Measurements from ENCODE around the gene SMURF2.

The SMURF2 gene

GRCh38 chr17:64683796-64684195 lies 21.7 kb upstream of the SMURF2 start:
- TF ChIP-seq FOXP2 (optimal IDR thresholded peaks at IDR 0.05; ENCODE audit: borderline replicate concordance, extremely low read depth, extremely low read length, insufficient read depth): no peak
- no peak for TF ChIP-seq REST (IDR thresholded peaks at IDR 0.05; ENCODE audit: insufficient read depth in 1 of 2, low read depth in 2 of 2, low read length in 2 of 2)
- no peak for TF ChIP-seq TAF1 (IDR thresholded peaks at IDR 0.05; ENCODE audit: borderline replicate concordance, insufficient read depth, low read length)
- no peak for TF ChIP-seq POLR2AphosphoS5 (IDR thresholded peaks at IDR 0.05; ENCODE audit: low read depth, low read length)
- no peak for TF ChIP-seq SIN3A (IDR thresholded peaks at IDR 0.05; ENCODE audit: borderline replicate concordance, insufficient read depth, low read length)

GRCh38 chr17:64682261-64683181 lies 20.4 kb upstream of the SMURF2 start:
- TF ChIP-seq POLR2AphosphoS5 (IDR thresholded peaks at IDR 0.05; ENCODE audit: low read depth, low read length) (no peak), TAF1 (IDR thresholded peaks at IDR 0.05; ENCODE audit: borderline replicate concordance, insufficient read depth, low read length) (no peak), SIN3A (IDR thresholded peaks at IDR 0.05; ENCODE audit: borderline replicate concordance, insufficient read depth, low read length) (no peak), FOXP2 (optimal IDR thresholded peaks at IDR 0.05; ENCODE audit: borderline replicate concordance, extremely low read depth, extremely low read length, insufficient read depth) (no peak), REST (IDR thresholded peaks at IDR 0.05; ENCODE audit: insufficient read depth in 1 of 2, low read depth in 2 of 2, low read length in 2 of 2) (no peak)

- no peak for TF ChIP-seq POLR2AphosphoS5 (IDR thresholded peaks at IDR 0.05; ENCODE audit: low read depth, low read length)
- TF ChIP-seq SIN3A (IDR thresholded peaks at IDR 0.05; ENCODE audit: borderline replicate concordance, insufficient read depth, low read length): no peak
- no peak for TF ChIP-seq TAF1 (IDR thresholded peaks at IDR 0.05; ENCODE audit: borderline replicate concordance, insufficient read depth, low read length)
Measured at GRCh38 chr17:64679710-64680216, 17.7 kb upstream of the SMURF2 start.

GRCh38 chr17:64676763-64677162 lies 14.7 kb upstream of the SMURF2 start:
- TF ChIP-seq REST (IDR thresholded peaks at IDR 0.05; ENCODE audit: insufficient read depth in 1 of 2, low read depth in 2 of 2, low read length in 2 of 2) (no peak), SIN3A (IDR thresholded peaks at IDR 0.05; ENCODE audit: borderline replicate concordance, insufficient read depth, low read length) (no peak), POLR2AphosphoS5 (IDR thresholded peaks at IDR 0.05; ENCODE audit: low read depth, low read length) (no peak), TAF1 (IDR thresholded peaks at IDR 0.05; ENCODE audit: borderline replicate concordance, insufficient read depth, low read length) (no peak), FOXP2 (optimal IDR thresholded peaks at IDR 0.05; ENCODE audit: borderline replicate concordance, extremely low read depth, extremely low read length, insufficient read depth) (no peak)

GRCh38 chr17:64662774-64663367 lies 764 bp upstream of the SMURF2 start:
- TF ChIP-seq FOXP2 (optimal IDR thresholded peaks at IDR 0.05; ENCODE audit: borderline replicate concordance, extremely low read depth, extremely low read length, insufficient read depth) (no peak), SIN3A (IDR thresholded peaks at IDR 0.05; ENCODE audit: borderline replicate concordance, insufficient read depth, low read length) (no peak), POLR2AphosphoS5 (IDR thresholded peaks at IDR 0.05; ENCODE audit: low read depth, low read length) (no peak), TAF1 (IDR thresholded peaks at IDR 0.05; ENCODE audit: borderline replicate concordance, insufficient read depth, low read length) (no peak), REST (IDR thresholded peaks at IDR 0.05; ENCODE audit: insufficient read depth in 1 of 2, low read depth in 2 of 2, low read length in 2 of 2) (no peak)
